Measurements from ENCODE around the gene MEIS3.
A peak's percentile ranks its signal among the peaks of the same experiment; 100 is the strongest.

MEIS3 gene

DNA sequence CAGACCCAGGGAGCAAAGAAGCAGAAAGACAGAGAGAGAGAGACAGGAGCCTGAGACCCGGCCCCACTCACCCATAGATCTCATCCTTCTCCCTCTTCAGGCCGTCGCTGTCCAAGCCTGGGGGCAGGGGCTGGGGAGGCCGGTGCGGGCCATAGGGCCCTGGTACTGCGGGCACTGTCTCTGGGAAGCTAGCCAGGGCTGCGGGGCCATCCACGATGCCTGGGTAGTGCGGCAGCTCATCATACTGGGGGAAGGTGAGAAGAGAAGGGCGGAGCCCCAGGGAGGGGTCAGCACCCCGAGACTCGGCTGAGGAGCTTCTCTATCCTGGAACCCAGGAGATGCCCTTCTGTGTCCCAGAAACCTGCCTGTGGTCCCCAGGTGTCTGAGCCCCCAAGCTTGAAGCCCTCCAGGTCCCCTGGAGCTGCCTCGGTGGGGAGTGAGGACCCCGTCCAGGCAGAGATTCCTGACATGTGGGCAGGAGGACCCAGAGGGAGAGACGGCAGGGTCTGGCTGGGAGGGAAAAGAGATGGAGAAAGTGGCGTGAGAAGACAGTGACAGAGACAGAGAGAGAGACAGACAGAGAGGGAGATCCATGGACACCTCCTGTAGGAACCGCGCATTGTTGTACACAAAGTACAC, 2.1 kb downstream of the MEIS3 start:
- H3K4me2 ChIP-seq, result no peak overlapping the region
- no peak overlapping the region for H2AFZ ChIP-seq (ENCODE audit: low read depth)
- no peak for TF ChIP-seq CTCF (conservative IDR thresholded peaks at IDR 0.05; ENCODE audit: low read depth, low read length)
- no peaks in the 10 kb centered on the region for H3K4me1 ChIP-seq (ENCODE audit: low read depth, poor library complexity, severe bottlenecking)
- H3K27ac ChIP-seq, result no peak overlapping the region
- H3K27me3 ChIP-seq (ENCODE audit: insufficient read depth, low read depth), result peaks cover 96% of the 10 kb centered on the region
- no peaks in the 10 kb centered on the region for H4K20me1 ChIP-seq (ENCODE audit: insufficient read depth)
- H3K4me3 ChIP-seq (IDR thresholded peaks at IDR 0.05; ENCODE audit: insufficient read depth, low read depth, low read length), result no peak overlapping the region
- no peaks in the 10 kb centered on the region for H3K36me3 ChIP-seq (ENCODE audit: insufficient read depth)
- no peak overlapping the region for H3K9ac ChIP-seq
- H3K79me2 ChIP-seq (ENCODE audit: insufficient read depth, low read depth), result no peaks in the 10 kb centered on the region

- Histone ChIP-seq H3K4me2 (no peak overlapping the region), H2AFZ (ENCODE audit: low read depth) (no peak overlapping the region), H3K79me2 (ENCODE audit: insufficient read depth, low read depth) (no peaks in the 10 kb centered on the region), H4K20me1 (ENCODE audit: insufficient read depth) (no peaks in the 10 kb centered on the region), H3K36me3 (ENCODE audit: insufficient read depth) (no peaks in the 10 kb centered on the region), H3K9ac (no peak overlapping the region), H3K4me3 (IDR thresholded peaks at IDR 0.05; ENCODE audit: insufficient read depth, low read depth, low read length) (no peak overlapping the region), H3K27me3 (ENCODE audit: insufficient read depth, low read depth) (peaks cover 96% of the 10 kb centered on the region), H3K27ac (no peak overlapping the region), H3K4me1 (ENCODE audit: low read depth, poor library complexity, severe bottlenecking) (no peaks in the 10 kb centered on the region)
- TF ChIP-seq CTCF (conservative IDR thresholded peaks at IDR 0.05; ENCODE audit: low read depth, low read length), result no peak
Observed at GRCh38 chr19:47416643-47416985, 2.7 kb downstream of the MEIS3 start.

DNA sequence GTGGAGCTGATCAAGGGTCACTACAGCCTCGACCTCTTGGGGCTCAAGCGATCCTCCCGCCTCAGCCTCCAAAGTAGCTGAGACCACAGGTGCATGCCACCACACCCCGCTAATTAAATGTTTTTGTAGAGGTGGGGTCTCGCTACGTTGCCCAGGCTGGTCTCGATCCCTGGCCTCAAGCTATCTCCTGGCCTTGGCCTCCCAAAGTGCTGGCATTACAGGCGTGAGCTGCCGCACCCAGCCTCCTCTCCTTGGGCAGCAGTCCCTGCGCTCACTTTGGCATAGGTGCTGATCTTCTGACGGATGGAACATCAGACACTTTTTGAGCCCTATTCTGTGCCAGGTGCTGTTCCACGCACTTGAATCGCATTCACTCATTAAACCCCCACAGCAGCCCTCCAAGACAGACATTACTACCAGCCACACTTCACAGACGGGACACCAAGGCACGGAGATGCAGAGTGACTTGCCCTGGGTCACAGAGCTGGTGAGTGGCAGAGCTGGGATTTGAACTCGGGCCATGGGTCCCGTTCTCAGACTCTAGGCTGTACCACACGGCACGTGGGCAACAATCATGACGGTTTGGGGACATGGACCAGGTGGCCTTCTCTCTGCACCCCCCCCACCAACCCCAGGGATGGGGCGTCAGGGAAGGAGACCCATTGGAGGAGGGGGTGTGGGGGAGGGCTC, 3.2 kb downstream of the MEIS3 start:
- no peaks in the 10 kb centered on the region for H3K79me2 ChIP-seq (ENCODE audit: insufficient read depth, low read depth)
- no peak overlapping the region for H3K4me2 ChIP-seq
- H3K27ac ChIP-seq, result no peak overlapping the region

DNA sequence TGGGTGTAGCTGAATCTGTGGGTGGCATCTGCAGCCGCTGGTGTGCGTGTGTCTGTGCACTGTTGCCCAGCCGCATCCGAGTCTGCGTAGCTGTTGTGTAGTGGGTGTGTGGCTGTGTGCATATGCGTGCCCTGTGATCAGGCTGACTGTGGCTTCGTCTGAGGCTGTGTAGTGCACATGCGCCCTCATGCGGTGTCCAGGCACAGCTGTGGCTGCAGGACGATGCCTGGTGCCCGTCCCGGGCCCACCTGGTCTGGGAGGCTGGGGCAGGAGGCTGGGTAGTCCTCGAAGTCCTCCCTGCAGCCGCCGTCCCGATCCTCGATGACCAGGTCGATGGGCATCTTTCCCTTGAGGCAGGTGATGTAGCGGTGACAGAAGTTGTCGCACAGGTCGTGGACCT, 4.9 kb downstream of the MEIS3 start:
- Histone ChIP-seq H3K4me3 (IDR thresholded peaks at IDR 0.05; ENCODE audit: insufficient read depth, low read depth, low read length) (no peak overlapping the region), H3K4me2 (no peak overlapping the region), H4K20me1 (ENCODE audit: insufficient read depth) (no peaks in the 10 kb centered on the region), H3K27me3 (ENCODE audit: insufficient read depth, low read depth) (peaks cover 96% of the 10 kb centered on the region), H3K27ac (no peak overlapping the region), H3K36me3 (ENCODE audit: insufficient read depth) (no peaks in the 10 kb centered on the region), H2AFZ (ENCODE audit: low read depth) (no peak overlapping the region), H3K4me1 (ENCODE audit: low read depth, poor library complexity, severe bottlenecking) (no peaks in the 10 kb centered on the region), H3K79me2 (ENCODE audit: insufficient read depth, low read depth) (no peaks in the 10 kb centered on the region), H3K9ac (no peak overlapping the region)
- TF ChIP-seq CTCF (conservative IDR thresholded peaks at IDR 0.05; ENCODE audit: low read depth, low read length), result 0 out of 2 replicates have a peak, but pooled peaks have one; percentile 37

More for the DNA sequence above, 3.2 kb downstream of the MEIS3 start:
- H3K4me3 ChIP-seq (IDR thresholded peaks at IDR 0.05; ENCODE audit: insufficient read depth, low read depth, low read length), result no peak overlapping the region
- H4K20me1 ChIP-seq (ENCODE audit: insufficient read depth), result no peaks in the 10 kb centered on the region
- no peak for TF ChIP-seq CTCF (conservative IDR thresholded peaks at IDR 0.05; ENCODE audit: low read depth, low read length)
- H3K27me3 ChIP-seq (ENCODE audit: insufficient read depth, low read depth), result peaks cover 96% of the 10 kb centered on the region
- H2AFZ ChIP-seq (ENCODE audit: low read depth), result no peak overlapping the region
- H3K4me1 ChIP-seq (ENCODE audit: low read depth, poor library complexity, severe bottlenecking), result no peaks in the 10 kb centered on the region
- no peak overlapping the region for H3K9ac ChIP-seq
- H3K36me3 ChIP-seq (ENCODE audit: insufficient read depth), result no peaks in the 10 kb centered on the region
